H9 (cell line): ENCODE results near the gene FBXL15. TPM values are rescaled to one million over a fixed set of nuclear protein-coding genes. Genes with fewer than 3 reads are reported as not detected.

Experiments
- DNase-seq: peaks from one replicate; pipeline ENCODE4 v3.0.0-alpha.2; 2017
- H2AFZ ChIP-seq: one replicate; pipeline ENCODE4 v1.6.1; 2013; ENCODE audit warnings: mild to moderate bottlenecking, low read length, control low read depth, moderate library complexity
- H2AK5ac ChIP-seq: 2 replicates; pipeline ENCODE4 v1.6.1; 2013; ENCODE audit warnings: low read length, control low read depth, mixed read lengths; ENCODE audit not compliant: insufficient read length
- H2BK120ac ChIP-seq: one replicate; pipeline ENCODE4 v1.6.1; 2013; ENCODE audit warnings: low read depth, mild to moderate bottlenecking, low read length, control low read depth, inconsistent platforms; ENCODE audit not compliant: poor library complexity, severe bottlenecking
- H2BK12ac ChIP-seq: 2 replicates; pipeline ENCODE4 v1.6.1; 2013; ENCODE audit warnings: low read length, control low read depth, mixed read lengths, low read depth; ENCODE audit not compliant: insufficient read length
- H2BK15ac ChIP-seq: 2 replicates; pipeline ENCODE4 v1.6.1; 2013; ENCODE audit warnings: low read depth, low read length, control low read depth
- H2BK20ac ChIP-seq: one replicate; pipeline ENCODE4 v1.6.1; 2013; ENCODE audit warnings: low read depth, mild to moderate bottlenecking, low read length, control low read depth, inconsistent platforms; ENCODE audit not compliant: poor library complexity, severe bottlenecking
- H2BK5ac ChIP-seq: 2 replicates; pipeline ENCODE4 v1.6.1; 2013; ENCODE audit warnings: low read length, control low read depth, mixed read lengths; ENCODE audit not compliant: insufficient read length
- H3K14ac ChIP-seq: 2 replicates; pipeline ENCODE4 v1.6.1; 2013; ENCODE audit warnings: low read length, control low read depth; ENCODE audit not compliant: insufficient read depth
- H3K18ac ChIP-seq: 2 replicates; pipeline ENCODE4 v1.6.1; 2013; ENCODE audit warnings: low read depth, mild to moderate bottlenecking, mixed read lengths, low read length, control low read depth; ENCODE audit not compliant: insufficient read length
- H3K23ac ChIP-seq: 2 replicates; pipeline ENCODE4 v1.6.1; 2013; ENCODE audit warnings: low read length, control low read depth, mixed read lengths, low read depth; ENCODE audit not compliant: insufficient read length
- H3K23me2 ChIP-seq: 2 replicates; pipeline ENCODE4 v1.6.1; 2013; ENCODE audit warnings: low read depth, mild to moderate bottlenecking, mixed read lengths, low read length, control low read depth; ENCODE audit not compliant: insufficient read length, poor library complexity, severe bottlenecking
- H3K27ac ChIP-seq: 2 replicates; pipeline ENCODE4 v1.5.1; 2013; ENCODE audit warnings: low read length, control low read depth, mixed read lengths, low read depth; ENCODE audit not compliant: insufficient read length
- H3K27me3 ChIP-seq: 2 replicates; pipeline ENCODE4 v1.6.1; 2013; ENCODE audit warnings: low read length, control low read depth, inconsistent platforms; ENCODE audit not compliant: insufficient read depth
- H3K4ac ChIP-seq: 2 replicates; pipeline ENCODE4 v1.6.1; 2013; ENCODE audit warnings: low read depth, mild to moderate bottlenecking, control low read depth, inconsistent platforms, low read length, moderate library complexity
- H3K4me1 ChIP-seq: 2 replicates; pipeline ENCODE4 v1.6.1; 2013; ENCODE audit warnings: low read length, control low read depth, inconsistent platforms; ENCODE audit not compliant: insufficient read depth
- H3K4me2 ChIP-seq: 2 replicates; pipeline ENCODE4 v1.6.1; 2013; ENCODE audit warnings: low read length, control low read depth, mixed read lengths; ENCODE audit not compliant: insufficient read length, insufficient read depth
- H3K56ac ChIP-seq: 2 replicates; pipeline ENCODE4 v1.6.1; 2013; ENCODE audit warnings: low read depth, mild to moderate bottlenecking, mixed read lengths, low read length, control low read depth; ENCODE audit not compliant: insufficient read length
- H3K79me1 ChIP-seq: 2 replicates; pipeline ENCODE4 v1.6.1; 2013; ENCODE audit warnings: low read depth, mild to moderate bottlenecking, moderate library complexity, low read length, control low read depth, inconsistent platforms; ENCODE audit not compliant: insufficient read depth, poor library complexity, severe bottlenecking
- H3K79me2 ChIP-seq: 2 replicates; pipeline ENCODE4 v1.6.1; 2013; ENCODE audit warnings: low read length, control low read depth, inconsistent platforms; ENCODE audit not compliant: insufficient read depth
- H3K9ac ChIP-seq: 2 replicates; pipeline ENCODE4 v1.6.1; 2013; ENCODE audit warnings: low read length, control low read depth, mixed read lengths; ENCODE audit not compliant: insufficient read length; ENCODE audit errors: extremely low read depth
- H3K9me3 ChIP-seq: one replicate; pipeline ENCODE4 v1.6.1; 2013; ENCODE audit warnings: low read depth, low read length, inconsistent platforms; ENCODE audit not compliant: control insufficient read depth
- H3T11ph ChIP-seq: one replicate; pipeline ENCODE4 v1.6.1; 2013; ENCODE audit warnings: mild to moderate bottlenecking, low read length, control low read depth, inconsistent platforms
- H4K20me1 ChIP-seq: one replicate; pipeline ENCODE4 v1.6.1; 2013; ENCODE audit not compliant: control insufficient read depth, insufficient read length, insufficient read depth
- H4K5ac ChIP-seq: 2 replicates; pipeline ENCODE4 v1.6.1; 2013; ENCODE audit warnings: low read depth, mild to moderate bottlenecking, mixed read lengths, low read length, control low read depth; ENCODE audit not compliant: insufficient read length
- H4K8ac ChIP-seq: replicated peaks from 2 replicates; pipeline ENCODE4 v1.6.1; 2013; ENCODE audit warnings: low read length, control low read depth, mixed read lengths, low read depth; ENCODE audit not compliant: insufficient read length
- H4K91ac ChIP-seq: 2 replicates; pipeline ENCODE4 v1.6.1; 2013; ENCODE audit warnings: low read depth, mild to moderate bottlenecking, moderate library complexity, mixed read lengths, low read length, control low read depth; ENCODE audit not compliant: insufficient read length
- H3K27ac Mint-ChIP-seq, 3 experiments: 2 replicates in 2 of 3; 3 replicates in 1 of 3; pipeline ENCODE4 v1.8.0; 2020 to 2021; ENCODE audit warnings: mixed read lengths in 3 of 3, mild to moderate bottlenecking in 1 of 3, moderate library complexity in 1 of 3
- H3K27me3 Mint-ChIP-seq: 2 replicates; pipeline ENCODE4 v1.8.0; 2021; ENCODE audit warnings: low read depth, mild to moderate bottlenecking, moderate library complexity, mixed read lengths
- H3K36me3 Mint-ChIP-seq, 3 experiments: 2 replicates in 2 of 3; 3 replicates in 1 of 3; pipeline ENCODE4 v1.8.0; 2020 to 2021; ENCODE audit warnings: low read depth in 3 of 3, mixed read lengths in 3 of 3; ENCODE audit not compliant: insufficient read depth in 1 of 3
- H3K4me1 Mint-ChIP-seq, 2 experiments: 2 replicates each; pipeline ENCODE4 v1.8.0; 2020; ENCODE audit warnings: mixed read lengths in 2 of 2
- H3K4me3 Mint-ChIP-seq, 2 experiments: 2 replicates in 1 of 2; 3 replicates in 1 of 2; pipeline ENCODE4 v1.8.0; 2020 to 2021; ENCODE audit warnings: mild to moderate bottlenecking in 2 of 2, mixed read lengths in 2 of 2, moderate library complexity in 1 of 2
- H3K9me3 Mint-ChIP-seq, 2 experiments: 2 replicates in 1 of 2; 3 replicates in 1 of 2; pipeline ENCODE4 v1.8.0; 2020; ENCODE audit warnings: mild to moderate bottlenecking in 2 of 2, mixed read lengths in 2 of 2, moderate library complexity in 1 of 2
- WGBS: extraction: QIAGEN DNeasy Blood & Tissue Kit; methylation state at CpG from one replicate; pipeline ENCODE4 v1.1.7; 2013; ENCODE audit warnings: missing lambda C conversion rate, low lambda C conversion rate, mixed read lengths; ENCODE audit not compliant: insufficient read length; ENCODE audit errors: extremely low coverage; 5-methylcytosine and 5-hydroxymethylcytosine counted together
- total RNA-seq: library from RNA; stranded (reverse); gene quantifications from 2 replicates; pipeline ENCODE4 v1.2.1, GENCODE V29; 2021
- TF ChIP-seq, protein P1 (sequence below): fragments of 200-600 bp; sonication (generic); conservative IDR thresholded peaks from 3 replicates; pipeline ENCODE4 v1.8.0; 2021; ENCODE audit warnings: antibody characterized with exemption, mild to moderate bottlenecking

The FBXL15 gene
- total RNA-seq, 1 experiment from 2014 or later, result 9.1 TPM

DNA sequence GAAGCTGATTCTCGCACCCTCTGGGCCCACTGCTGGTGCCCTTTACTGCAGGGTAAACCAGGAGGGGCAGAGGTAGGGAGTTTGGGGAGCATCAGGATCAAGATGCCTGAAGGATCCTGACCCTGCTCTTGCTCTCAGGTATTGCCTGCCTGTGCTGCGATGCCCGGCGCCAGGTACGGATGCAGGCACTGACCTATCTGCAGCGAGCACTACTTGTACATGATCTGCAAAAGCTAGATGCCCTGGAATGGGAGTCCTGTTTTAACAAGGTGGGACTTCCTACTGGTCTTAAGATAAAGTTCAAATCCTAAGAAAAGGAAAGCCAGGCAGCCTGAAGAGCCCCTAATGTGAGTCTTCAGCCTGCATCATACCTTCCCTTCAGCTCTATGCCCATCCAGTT is 41.3 kb upstream of the FBXL15 start:
- no peak overlapping the region for H3K27ac Mint-ChIP-seq
- H2AFZ ChIP-seq, result no peak overlapping the region
- H4K91ac ChIP-seq, result no peak overlapping the region
- TF ChIP-seq, protein P1, sequence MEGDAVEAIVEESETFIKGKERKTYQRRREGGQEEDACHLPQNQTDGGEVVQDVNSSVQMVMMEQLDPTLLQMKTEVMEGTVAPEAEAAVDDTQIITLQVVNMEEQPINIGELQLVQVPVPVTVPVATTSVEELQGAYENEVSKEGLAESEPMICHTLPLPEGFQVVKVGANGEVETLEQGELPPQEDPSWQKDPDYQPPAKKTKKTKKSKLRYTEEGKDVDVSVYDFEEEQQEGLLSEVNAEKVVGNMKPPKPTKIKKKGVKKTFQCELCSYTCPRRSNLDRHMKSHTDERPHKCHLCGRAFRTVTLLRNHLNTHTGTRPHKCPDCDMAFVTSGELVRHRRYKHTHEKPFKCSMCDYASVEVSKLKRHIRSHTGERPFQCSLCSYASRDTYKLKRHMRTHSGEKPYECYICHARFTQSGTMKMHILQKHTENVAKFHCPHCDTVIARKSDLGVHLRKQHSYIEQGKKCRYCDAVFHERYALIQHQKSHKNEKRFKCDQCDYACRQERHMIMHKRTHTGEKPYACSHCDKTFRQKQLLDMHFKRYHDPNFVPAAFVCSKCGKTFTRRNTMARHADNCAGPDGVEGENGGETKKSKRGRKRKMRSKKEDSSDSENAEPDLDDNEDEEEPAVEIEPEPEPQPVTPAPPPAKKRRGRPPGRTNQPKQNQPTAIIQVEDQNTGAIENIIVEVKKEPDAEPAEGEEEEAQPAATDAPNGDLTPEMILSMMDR, result no peak
- no peak overlapping the region for H3T11ph ChIP-seq
- WGBS, result no CpG with 5 or more reads among the region's 6 CpGs
- no peak overlapping the region for H2BK12ac ChIP-seq
- H3K27me3 ChIP-seq, result no peaks in the 10 kb centered on the region
- H3K27ac ChIP-seq, result no peak overlapping the region
- no peak overlapping the region for H3K56ac ChIP-seq
- no peaks in the 10 kb centered on the region for H3K79me1 ChIP-seq
- H2BK15ac ChIP-seq, result no peak overlapping the region
- DNase-seq, result no peak
- H3K4me2 ChIP-seq, result no peak overlapping the region
- H3K9me3 Mint-ChIP-seq, result no peaks in the 10 kb centered on the region
- no peak overlapping the region for H3K4ac ChIP-seq
- no peaks in the 10 kb centered on the region for H3K4me1 ChIP-seq
- H3K23me2 ChIP-seq, result no peaks in the 10 kb centered on the region
- H3K9me3 ChIP-seq, result no peaks in the 10 kb centered on the region
- H3K9ac ChIP-seq, result no peak overlapping the region
- no peaks in the 10 kb centered on the region for H3K27me3 Mint-ChIP-seq
- no peaks in the 10 kb centered on the region for H4K20me1 ChIP-seq
- no peak overlapping the region for H2AK5ac ChIP-seq
- H3K79me2 ChIP-seq, result no peaks in the 10 kb centered on the region
- no peak overlapping the region for H3K4me3 Mint-ChIP-seq
- H2BK20ac ChIP-seq, result no peak overlapping the region
- H3K36me3 Mint-ChIP-seq, result peaks cover 8 to 38% (median 23%) of the 10 kb centered on the region in 3 experiments
- no peak overlapping the region for H3K23ac ChIP-seq
- no peak overlapping the region for H2BK5ac ChIP-seq
- H3K14ac ChIP-seq, result no peak overlapping the region
- no peak overlapping the region for H4K8ac ChIP-seq
- no peak overlapping the region for H2BK120ac ChIP-seq
- H3K4me1 Mint-ChIP-seq, result no peaks in the 10 kb centered on the region
- no peak overlapping the region for H3K18ac ChIP-seq
- H4K5ac ChIP-seq, result no peak overlapping the region
